Natural killer cell (primary cell): ENCODE data around the gene CHCHD2. TPM values are rescaled to one million over a fixed set of nuclear protein-coding genes. Genes with fewer than 3 reads are reported as not detected.
"Not testable (repeated sequence)": the region's sequence is repeated elsewhere in the genome, so short reads cannot be mapped to it uniquely, and the experiment has no call there.

Experiments
- ATAC-seq, 3 donors: fragments of 150-1000 bp in 2 of 3; fragments of 200-7000 bp in 1 of 3; cut with Tn5 transposase; 1 replicate in 1 of 3; 2 replicates in 2 of 3; pipeline ENCODE4 v1.10.0; 2021; ENCODE audit warnings: mild to moderate bottlenecking in 2 of 3, moderate library complexity in 2 of 3
- DNase-seq, 2 donors: peaks; one replicate each; pipeline versions ENCODE4 v3.0.0 to v3.0.0-alpha.2; 2013 to 2021; ENCODE audit warnings: mixed read lengths in 1 of 2
- H3K27ac ChIP-seq: one replicate; pipeline ENCODE4 v1.5.1; 2013; ENCODE audit warnings: mild to moderate bottlenecking, low read length
- H3K27me3 ChIP-seq: one replicate; pipeline ENCODE4 v1.6.1; 2013; ENCODE audit warnings: low read length; ENCODE audit not compliant: control insufficient read depth, insufficient read depth
- H3K36me3 ChIP-seq: one replicate; pipeline ENCODE4 v1.6.1; 2013; ENCODE audit warnings: low read length; ENCODE audit not compliant: control insufficient read depth, insufficient read depth
- H3K4me1 ChIP-seq: one replicate; pipeline ENCODE4 v1.6.1; 2013; ENCODE audit warnings: low read length; ENCODE audit not compliant: control insufficient read depth, insufficient read depth
- H3K4me3 ChIP-seq: one replicate; pipeline ENCODE4 v1.5.1; 2013; ENCODE audit warnings: low read length
- H3K9me3 ChIP-seq: one replicate; pipeline ENCODE4 v1.6.1; 2013; ENCODE audit warnings: low read length; ENCODE audit not compliant: control insufficient read depth, insufficient read depth
- H3K27ac Mint-ChIP-seq, 2 donors: one replicate each; pipeline ENCODE4 v1.8.0; 2022; ENCODE audit warnings: mild to moderate bottlenecking in 2 of 2, mixed read lengths in 2 of 2, moderate library complexity in 1 of 2
- H3K27me3 Mint-ChIP-seq, 2 donors: one replicate each; pipeline ENCODE4 v1.8.0; 2022; ENCODE audit warnings: low read depth in 2 of 2, mixed read lengths in 2 of 2
- H3K36me3 Mint-ChIP-seq: one replicate; pipeline ENCODE4 v1.8.0; 2022; ENCODE audit warnings: mixed read lengths
- H3K4me1 Mint-ChIP-seq, 2 donors: one replicate each; pipeline ENCODE4 v1.8.0; 2022; ENCODE audit warnings: mixed read lengths in 2 of 2
- H3K4me3 Mint-ChIP-seq: one replicate; pipeline ENCODE4 v1.8.0; 2022; ENCODE audit warnings: mild to moderate bottlenecking, moderate library complexity, mixed read lengths
- H3K9me3 Mint-ChIP-seq, 2 donors: one replicate each; pipeline ENCODE4 v1.8.0; 2022; ENCODE audit warnings: mixed read lengths in 2 of 2
- CTCF ChIP-seq: fragments of 200-600 bp; IDR thresholded peaks from one replicate; pipeline ENCODE4 v1.8.0; 2022; ENCODE audit warnings: antibody characterized with exemption
- WGBS: methylation state at CpG from one replicate; pipeline ENCODE4 v1.1.7; 2013; ENCODE audit warnings: missing lambda C conversion rate; ENCODE audit not compliant: insufficient coverage; 5-methylcytosine and 5-hydroxymethylcytosine counted together
- intact Hi-C: fragments of 100-400 bp; cut with micrococcal nuclease; formaldehyde crosslinking; loops from one replicate; pipeline ENCODE4 v1.14.2; 2022
- total RNA-seq, 4 donors: library from RNA; stranded (reverse); fragments of 120-200 nt in 1 of 4; gene quantifications; one replicate each; pipeline versions ENCODE4 v1.2.3 to v1.2.4, GENCODE V29; 2013 to 2022

The CHCHD2 gene
- total RNA-seq, 3 donors from 2014 or later (not counting 1 experiment from before 2014, with no cell fraction given) = 176 to 224 (median 184) TPM

- TF ChIP-seq CTCF = no peak
- H3K27ac Mint-ChIP-seq = peak overlapping the region; percentile 32 to 60
- intact Hi-C loops = no loop called here
- no peaks in the 10 kb centered on the region for H3K27me3 Mint-ChIP-seq
- peaks cover under 1% of the 10 kb centered on the region for H3K4me1 ChIP-seq
- no peak overlapping the region for H3K4me3 Mint-ChIP-seq
- H3K27ac ChIP-seq = no peak overlapping the region
- H3K36me3 ChIP-seq = peaks cover 46% of the 10 kb centered on the region
- no peaks in the 10 kb centered on the region for H3K36me3 Mint-ChIP-seq
- no peak for DNase-seq
- ATAC-seq = no peak
- no peaks in the 10 kb centered on the region for H3K27me3 ChIP-seq
- WGBS = 95% methylated on average over 3 of the region's 3 CpGs
- peaks cover 0 to 9% of the 10 kb centered on the region in 2 donors for H3K4me1 Mint-ChIP-seq
- H3K9me3 ChIP-seq = no peaks in the 10 kb centered on the region
- no peaks in the 10 kb centered on the region for H3K9me3 Mint-ChIP-seq
- no peak overlapping the region for H3K4me3 ChIP-seq
Measured at GRCh38 chr7:56099653-56100052, 6.6 kb downstream of the CHCHD2 start.

GRCh38 chr7:56098187-56099008, 7.9 kb downstream of the CHCHD2 start:
- WGBS = 96% methylated on average over 7 of the region's 8 CpGs
- H3K4me1 Mint-ChIP-seq, H3K27ac ChIP-seq, DNase-seq, ATAC-seq, H3K36me3 Mint-ChIP-seq, intact Hi-C loops, H3K4me3 ChIP-seq, H3K9me3 Mint-ChIP-seq, H3K27me3 ChIP-seq, H3K9me3 ChIP-seq, H3K4me3 Mint-ChIP-seq, H3K27ac Mint-ChIP-seq, H3K27me3 Mint-ChIP-seq, H3K4me1 ChIP-seq: not testable (repeated sequence)
- peaks cover 38% of the 10 kb centered on the region for H3K36me3 ChIP-seq

GRCh38 chr7:56097700-56098099, 8.6 kb downstream of the CHCHD2 start:
- intact Hi-C loops = no loop called here

More at GRCh38 chr7:56097700-56098099, 8.6 kb downstream of the CHCHD2 start:
- H3K4me1 Mint-ChIP-seq = peaks cover 0 to 9% of the 10 kb centered on the region in 2 donors
- no peak overlapping the region for H3K27ac Mint-ChIP-seq
- Histone ChIP-seq H3K27ac (no peak overlapping the region), H3K4me1 (no peaks in the 10 kb centered on the region), H3K27me3 (no peaks in the 10 kb centered on the region), H3K36me3 (peaks cover 34% of the 10 kb centered on the region), H3K4me3 (no peak overlapping the region), H3K9me3 (no peaks in the 10 kb centered on the region)
- ATAC-seq (no peak), DNase-seq (no peak)
- H3K27me3 Mint-ChIP-seq = no peaks in the 10 kb centered on the region
- no peak overlapping the region for H3K4me3 Mint-ChIP-seq
- WGBS = 93% methylated on average over 5 of the region's 5 CpGs
- no peak for TF ChIP-seq CTCF
- H3K9me3 Mint-ChIP-seq = no peaks in the 10 kb centered on the region
- H3K36me3 Mint-ChIP-seq = no peaks in the 10 kb centered on the region
